Spleen (tissue), 7 donors: ENCODE results near the gene RABAC1.

ENCODE experiments used
- CTCF ChIP-seq, 11 experiments: fragments of 200-600 bp in 7 of 11; fragments of 450-650 bp in 4 of 11; sonication (generic) in 4 of 11; IDR thresholded peaks in 8 of 11; conservative IDR thresholded peaks in 3 of 11; 1 replicate in 7 of 11; 2 replicates in 4 of 11; pipeline versions ENCODE4 v1.4.0 to v1.8.0; 2016 to 2021; ENCODE audit warnings: antibody characterized with exemption in 11 of 11, inconsistent platforms in 4 of 11, mild to moderate bottlenecking in 1 of 11
- POLR2A ChIP-seq, 3 donors: fragments of 450-650 bp; IDR thresholded peaks; one replicate each; pipeline ENCODE4 v1.5.1; 2017; ENCODE audit warnings: antibody characterized with exemption in 3 of 3, mild to moderate bottlenecking in 1 of 3
- donor health status: DM: no; HTN: no; CAD: no; lungs with moderate emphysema.
- donor health status: DM: no; HTN: no; CAD: no.
- donor health status: DM: no; HTN: no; CAD: no.

GRCh38 chr19:41994994-41995958 is 36.2 kb upstream of the RABAC1 start:
- TF ChIP-seq POLR2A (IDR thresholded peaks at IDR 0.05): no peak
- no peak for TF ChIP-seq CTCF (IDR thresholded peaks at IDR 0.05 in 8 of 11, conservative IDR thresholded peaks at IDR 0.05 in 3 of 11)
